Upper lobe of left lung (tissue), 6 donors: ENCODE data around the gene TMEM30A. TPM values are rescaled to one million over a fixed set of nuclear protein-coding genes. Genes with fewer than 3 reads are reported as not detected.

ENCODE experiments used
- ATAC-seq, 2 donors: fragments of 200-7000 bp; cut with Tn5 transposase; one replicate each; pipeline ENCODE4 v1.9.1; 2022; ENCODE audit warnings: mild to moderate bottlenecking in 2 of 2, moderate library complexity in 2 of 2; ENCODE audit not compliant: low FRiP score in 2 of 2
- DNase-seq, 2 donors: peaks; one replicate each; pipeline ENCODE4 v3.0.0-alpha.2; 2019 to 2020
- H3K27ac ChIP-seq, 4 donors: fragments of 200-600 bp; sonication (generic); one replicate each; pipeline ENCODE4 v1.5.1; 2016 to 2019
- H3K27me3 ChIP-seq, 4 donors: fragments of 200-600 bp; sonication (generic); one replicate each; pipeline ENCODE4 v1.5.1; 2017 to 2019
- H3K36me3 ChIP-seq, 4 donors: fragments of 200-600 bp; sonication (generic); one replicate each; pipeline ENCODE4 v1.5.1; 2016 to 2019
- H3K4me1 ChIP-seq, 4 donors: fragments of 200-600 bp; sonication (generic); one replicate each; pipeline ENCODE4 v1.5.1; 2018 to 2019
- H3K4me3 ChIP-seq, 4 donors: fragments of 200-600 bp; sonication (generic); one replicate each; pipeline ENCODE4 v1.5.1; 2017 to 2019; ENCODE audit warnings: mild to moderate bottlenecking in 2 of 4, moderate library complexity in 1 of 4
- H3K9me3 ChIP-seq, 4 donors: fragments of 200-600 bp; sonication (generic); one replicate each; pipeline ENCODE4 v1.5.1; 2018 to 2019
- EP300 ChIP-seq, 4 donors: sonication (generic); formaldehyde crosslinking; IDR thresholded peaks; one replicate each; pipeline ENCODE4 v1.5.1; 2017; ENCODE audit warnings: antibody characterized with exemption in 4 of 4, control low read depth in 2 of 4
- POLR2A ChIP-seq, 4 donors: fragments of 450-650 bp; IDR thresholded peaks; one replicate each; pipeline ENCODE4 v1.5.1; 2016 to 2017; ENCODE audit warnings: antibody characterized with exemption in 4 of 4, mild to moderate bottlenecking in 2 of 4
- POLR2AphosphoS5 ChIP-seq, 2 donors: sonication (generic); formaldehyde crosslinking; IDR thresholded peaks; one replicate each; pipeline ENCODE4 v1.5.1; 2017; ENCODE audit warnings: antibody characterized with exemption in 2 of 2
- WGBS, 2 donors: methylation state at CpG; one replicate each; pipeline ENCODE4 v1.1.5; 2017 to 2018; 5-methylcytosine and 5-hydroxymethylcytosine counted together
- total RNA-seq, 6 donors: library from RNA; depleted of rRNA in 4 of 6; stranded (reverse); fragments of >200 nt in 4 of 6; gene quantifications; one replicate each; pipeline versions ENCODE4 v1.1.0 to v1.2.1, GENCODE V29; 2016 to 2021
- TF ChIP-seq, protein P1 (sequence below), 6 experiments: fragments of 450-650 bp in 4 of 6; fragments of 200-600 bp in 2 of 6; sonication (generic) in 2 of 6; IDR thresholded peaks; one replicate each; pipeline ENCODE4 v1.5.1; 2016 to 2019; ENCODE audit warnings: antibody characterized with exemption in 6 of 6
- donor health status: DM: no; HTN: no; CAD: no; lungs with moderate emphysema.
- donor health status: DM: no; HTN: yes; CAD: no; lungs with severe emphysema.

TMEM30A gene
- total RNA-seq, 6 donors from 2014 or later = 38.8 to 177 (median 140) TPM

DNA sequence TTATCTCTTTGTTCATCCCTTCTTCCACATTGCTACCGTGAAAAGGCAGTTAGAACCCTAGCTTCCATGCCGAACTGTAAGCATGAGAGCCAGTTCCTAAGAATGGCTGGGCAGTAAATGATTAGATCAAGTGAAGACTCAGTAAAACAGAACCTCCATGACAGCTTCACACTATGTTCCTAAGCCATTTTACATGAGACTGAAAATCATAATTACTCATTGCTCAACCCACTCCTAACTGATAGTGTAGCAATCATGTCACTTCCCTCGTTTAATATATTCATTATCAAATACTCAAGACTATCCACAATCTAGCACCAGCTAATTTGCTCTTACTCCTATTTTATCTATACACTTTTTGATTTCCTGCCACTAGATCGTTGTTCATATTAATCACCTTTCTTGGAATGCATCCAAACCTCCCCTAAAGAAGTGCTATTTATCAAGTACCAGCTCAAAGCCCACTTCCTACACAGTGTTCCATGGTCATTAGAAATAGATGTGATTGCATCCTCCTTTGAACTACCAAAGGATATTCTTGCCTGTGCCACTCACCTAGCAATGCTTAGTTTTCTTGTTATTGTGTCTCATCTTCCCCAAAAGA, 6.0 kb downstream of the TMEM30A start:
- TF ChIP-seq, protein P1, sequence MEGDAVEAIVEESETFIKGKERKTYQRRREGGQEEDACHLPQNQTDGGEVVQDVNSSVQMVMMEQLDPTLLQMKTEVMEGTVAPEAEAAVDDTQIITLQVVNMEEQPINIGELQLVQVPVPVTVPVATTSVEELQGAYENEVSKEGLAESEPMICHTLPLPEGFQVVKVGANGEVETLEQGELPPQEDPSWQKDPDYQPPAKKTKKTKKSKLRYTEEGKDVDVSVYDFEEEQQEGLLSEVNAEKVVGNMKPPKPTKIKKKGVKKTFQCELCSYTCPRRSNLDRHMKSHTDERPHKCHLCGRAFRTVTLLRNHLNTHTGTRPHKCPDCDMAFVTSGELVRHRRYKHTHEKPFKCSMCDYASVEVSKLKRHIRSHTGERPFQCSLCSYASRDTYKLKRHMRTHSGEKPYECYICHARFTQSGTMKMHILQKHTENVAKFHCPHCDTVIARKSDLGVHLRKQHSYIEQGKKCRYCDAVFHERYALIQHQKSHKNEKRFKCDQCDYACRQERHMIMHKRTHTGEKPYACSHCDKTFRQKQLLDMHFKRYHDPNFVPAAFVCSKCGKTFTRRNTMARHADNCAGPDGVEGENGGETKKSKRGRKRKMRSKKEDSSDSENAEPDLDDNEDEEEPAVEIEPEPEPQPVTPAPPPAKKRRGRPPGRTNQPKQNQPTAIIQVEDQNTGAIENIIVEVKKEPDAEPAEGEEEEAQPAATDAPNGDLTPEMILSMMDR (IDR thresholded peaks at IDR 0.05) = no peak
- no peak for TF ChIP-seq POLR2AphosphoS5 (IDR thresholded peaks at IDR 0.05)
- no peak for TF ChIP-seq EP300 (IDR thresholded peaks at IDR 0.05)
- TF ChIP-seq POLR2A (IDR thresholded peaks at IDR 0.05) = no peak
- ATAC-seq (no peak), DNase-seq (no peak)
- H3K27ac ChIP-seq = peak overlapping the region; percentile 1 to 57 (median 14)
- H3K27me3 ChIP-seq = no peaks in the 10 kb centered on the region
- no peaks in the 10 kb centered on the region for H3K36me3 ChIP-seq
- H3K4me1 ChIP-seq = peaks cover 59 to 79% (median 69%) of the 10 kb centered on the region in 4 donors
- H3K9me3 ChIP-seq = no peaks in the 10 kb centered on the region
- H3K4me3 ChIP-seq = no peak overlapping the region
- 39 to 47% methylated on average over 4 of the region's 4 CpGs for WGBS, 2 donors

DNA sequence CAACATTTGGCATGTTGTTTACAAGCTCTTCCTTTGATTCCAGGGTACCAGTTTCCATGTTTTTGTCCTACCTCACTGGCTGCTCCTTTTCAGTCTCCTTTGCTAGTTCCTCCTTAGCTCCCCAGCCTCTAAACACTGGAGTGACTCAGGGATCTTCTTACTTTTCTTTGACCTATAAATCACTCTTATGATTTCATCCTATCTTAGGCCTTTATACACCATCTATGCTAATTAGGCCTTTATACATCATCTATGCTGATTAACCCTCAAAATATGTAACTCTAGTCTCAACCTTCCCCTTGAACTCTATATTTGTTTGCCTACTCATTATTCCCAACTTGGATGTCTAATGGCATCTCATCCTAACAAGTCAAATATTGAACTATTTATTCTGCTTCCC, 9.5 kb downstream of the TMEM30A start:
- Histone ChIP-seq H3K36me3 (no peaks in the 10 kb centered on the region), H3K27me3 (no peaks in the 10 kb centered on the region), H3K27ac (no peak overlapping the region), H3K4me3 (no peak overlapping the region), H3K4me1 (peaks cover 50 to 74% (median 59%) of the 10 kb centered on the region in 4 donors), H3K9me3 (no peaks in the 10 kb centered on the region)
- TF ChIP-seq EP300 (IDR thresholded peaks at IDR 0.05) (no peak), POLR2AphosphoS5 (IDR thresholded peaks at IDR 0.05) (no peak), POLR2A (IDR thresholded peaks at IDR 0.05) (no peak)
- TF ChIP-seq, protein P1 (IDR thresholded peaks at IDR 0.05) = no peak
- ATAC-seq (no peak), DNase-seq (no peak)

DNA sequence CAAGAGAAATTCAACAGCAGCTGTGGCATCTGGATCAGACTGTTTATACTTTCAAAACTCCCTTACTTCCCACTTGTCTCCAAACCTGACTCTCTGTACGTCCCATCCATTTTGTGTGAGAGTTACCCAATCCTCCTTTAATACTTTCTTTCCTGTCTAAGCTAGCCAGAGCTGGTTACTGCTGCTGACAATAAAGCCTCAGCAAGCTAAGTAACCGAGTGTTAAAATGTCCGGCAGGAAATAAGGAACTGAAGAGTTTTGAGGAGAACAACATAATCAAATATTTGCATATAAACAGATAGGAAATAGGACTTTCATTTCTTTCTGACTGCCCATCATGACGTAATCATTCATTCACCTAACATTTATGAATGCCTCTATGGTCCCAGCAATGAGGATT, 11.6 kb downstream of the TMEM30A start:
- H3K27me3 ChIP-seq = no peaks in the 10 kb centered on the region
- peaks cover 37 to 61% (median 45%) of the 10 kb centered on the region in 4 donors for H3K4me1 ChIP-seq
- WGBS, 2 donors = 50 to 64% methylated on average over 4 of the region's 4 CpGs
- DNase-seq = no peak
- no peaks in the 10 kb centered on the region for H3K36me3 ChIP-seq
- ATAC-seq = peak in 1 of 2 donors; percentile 24
- peak overlapping the region; percentile 5 to 55 (median 39) for H3K27ac ChIP-seq
- no peaks in the 10 kb centered on the region for H3K9me3 ChIP-seq
- TF ChIP-seq EP300 (IDR thresholded peaks at IDR 0.05) (no peak), POLR2AphosphoS5 (IDR thresholded peaks at IDR 0.05) (no peak), POLR2A (IDR thresholded peaks at IDR 0.05) (no peak)
- TF ChIP-seq, protein P1 (IDR thresholded peaks at IDR 0.05) = no peak
- no peak overlapping the region for H3K4me3 ChIP-seq

DNA sequence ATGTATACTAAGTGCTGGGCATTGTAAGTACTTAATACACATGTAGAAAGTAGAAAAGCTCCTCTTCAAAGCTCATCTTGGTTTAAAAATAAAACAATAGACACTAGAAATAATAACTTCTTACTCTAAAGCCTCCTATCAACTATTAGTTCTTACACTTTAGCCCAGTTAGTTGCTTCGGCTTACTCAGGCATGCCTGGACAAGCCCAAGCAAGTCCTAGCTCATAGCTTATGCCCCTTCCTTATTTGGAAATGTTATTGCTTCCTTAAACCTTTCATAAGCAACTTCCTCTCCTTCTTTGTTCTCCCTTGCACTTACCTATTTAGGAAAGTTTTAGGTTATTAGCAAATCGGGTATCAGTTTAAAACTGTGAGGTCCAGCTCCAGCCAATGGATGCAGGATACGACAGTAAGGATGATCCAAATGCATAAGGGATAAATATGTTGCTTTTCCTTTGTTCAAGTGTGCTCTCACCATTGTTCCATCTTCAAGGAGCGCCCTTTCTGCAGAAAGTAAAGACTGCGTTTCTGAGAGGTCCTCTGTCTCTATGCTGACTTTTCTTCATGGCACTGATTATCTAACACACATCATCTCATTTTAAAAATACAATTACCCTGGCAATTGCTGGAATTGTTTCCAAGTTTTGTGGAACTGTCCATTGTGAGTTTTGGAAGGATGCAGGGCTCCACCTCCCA, 12.3 kb downstream of the TMEM30A start:
- H3K4me1 ChIP-seq = peaks cover 44 to 63% (median 49%) of the 10 kb centered on the region in 4 donors
- H3K27ac ChIP-seq = peak overlapping the region; percentile 5 to 55 (median 39)
- ATAC-seq (no peak), DNase-seq (no peak)
- H3K9me3 ChIP-seq = no peaks in the 10 kb centered on the region
- H3K4me3 ChIP-seq = no peak overlapping the region
- H3K27me3 ChIP-seq = no peaks in the 10 kb centered on the region
- no peaks in the 10 kb centered on the region for H3K36me3 ChIP-seq
- WGBS, 2 donors = 81 to 86% methylated on average over 5 of the region's 5 CpGs
- TF ChIP-seq POLR2A (IDR thresholded peaks at IDR 0.05) (no peak), POLR2AphosphoS5 (IDR thresholded peaks at IDR 0.05) (no peak), EP300 (IDR thresholded peaks at IDR 0.05) (no peak)
- TF ChIP-seq, protein P1 (IDR thresholded peaks at IDR 0.05) = no peak
